HFFc6 (cell line): ENCODE data around the gene ATP13A3. TPM values are rescaled to one million over a fixed set of nuclear protein-coding genes. Genes with fewer than 3 reads are reported as not detected.

Source experiments
- DNase-seq: peaks from one replicate; pipeline ENCODE4 v3.0.0-alpha.2; 2018
- H3K27ac Mint-ChIP-seq: 2 replicates; pipeline ENCODE4 v1.8.0; 2020; ENCODE audit warnings: mild to moderate bottlenecking, mixed read lengths
- H3K27me3 Mint-ChIP-seq: 2 replicates; pipeline ENCODE4 v1.8.0; 2021; ENCODE audit warnings: mild to moderate bottlenecking, moderate library complexity, mixed read lengths; ENCODE audit not compliant: insufficient read depth
- H3K36me3 Mint-ChIP-seq: 2 replicates; pipeline ENCODE4 v1.8.0; 2021; ENCODE audit warnings: low read depth, mixed read lengths
- H3K4me1 Mint-ChIP-seq: 2 replicates; pipeline ENCODE4 v1.8.0; 2020; ENCODE audit warnings: low read depth, mixed read lengths
- H3K4me3 Mint-ChIP-seq: 2 replicates; pipeline ENCODE4 v1.8.0; 2020; ENCODE audit warnings: mild to moderate bottlenecking, moderate library complexity, mixed read lengths
- H3K9me3 Mint-ChIP-seq: 2 replicates; pipeline ENCODE4 v1.8.0; 2020; ENCODE audit warnings: mild to moderate bottlenecking, mixed read lengths
- total RNA-seq, 6 experiments: library from RNA; stranded (reverse); fragmentation: NEBNext Ultra II Directional; extraction: Animal tissue kit (Norgen Biotek cat#: 25700); gene quantifications; 2 replicates in 1 of 6; 3 replicates in 5 of 6; pipeline ENCODE4 v1.2.3, GENCODE V29; 2021
- TF ChIP-seq, protein P1 (sequence below): fragments of 200-600 bp; sonication (generic); IDR thresholded peaks from 2 replicates; pipeline ENCODE4 v1.5.0; 2021; ENCODE audit warnings: antibody characterized with exemption, mild to moderate bottlenecking

Gene ATP13A3
- total RNA-seq, 6 experiments from 2014 or later = 114 to 123 (median 117) TPM

DNA sequence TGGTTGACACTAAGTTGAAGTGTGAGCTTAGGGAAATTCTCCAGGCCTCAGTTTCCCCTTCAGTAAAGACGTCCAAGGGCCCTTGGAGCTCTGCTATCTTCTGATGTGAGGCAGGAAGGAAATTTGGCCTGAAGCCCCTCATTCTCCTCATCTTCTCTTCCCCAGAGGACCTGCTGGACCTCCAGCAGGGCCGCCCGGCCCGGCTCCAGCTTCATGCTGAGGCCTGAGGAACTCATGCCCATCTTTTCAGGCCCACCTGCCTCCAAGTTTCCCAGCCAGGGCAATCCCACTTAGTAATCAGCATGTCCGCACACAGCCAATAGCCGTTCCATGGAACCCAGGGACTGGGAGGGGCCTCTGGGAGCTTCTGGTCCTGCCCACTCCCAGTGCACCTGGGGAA lies 121.3 kb downstream of the ATP13A3 start:
- Mint-ChIP-seq H3K9me3 (no peaks in the 10 kb centered on the region), H3K4me3 (peak overlapping the region; percentile 74), H3K27me3 (no peaks in the 10 kb centered on the region; the same call in 1 of the 2 replicates), H3K27ac (peak overlapping the region; percentile 94), H3K36me3 (peaks cover 20% of the 10 kb centered on the region; the same call in 1 of the 2 replicates), H3K4me1 (peaks cover 82% of the 10 kb centered on the region)
- TF ChIP-seq, protein P1, sequence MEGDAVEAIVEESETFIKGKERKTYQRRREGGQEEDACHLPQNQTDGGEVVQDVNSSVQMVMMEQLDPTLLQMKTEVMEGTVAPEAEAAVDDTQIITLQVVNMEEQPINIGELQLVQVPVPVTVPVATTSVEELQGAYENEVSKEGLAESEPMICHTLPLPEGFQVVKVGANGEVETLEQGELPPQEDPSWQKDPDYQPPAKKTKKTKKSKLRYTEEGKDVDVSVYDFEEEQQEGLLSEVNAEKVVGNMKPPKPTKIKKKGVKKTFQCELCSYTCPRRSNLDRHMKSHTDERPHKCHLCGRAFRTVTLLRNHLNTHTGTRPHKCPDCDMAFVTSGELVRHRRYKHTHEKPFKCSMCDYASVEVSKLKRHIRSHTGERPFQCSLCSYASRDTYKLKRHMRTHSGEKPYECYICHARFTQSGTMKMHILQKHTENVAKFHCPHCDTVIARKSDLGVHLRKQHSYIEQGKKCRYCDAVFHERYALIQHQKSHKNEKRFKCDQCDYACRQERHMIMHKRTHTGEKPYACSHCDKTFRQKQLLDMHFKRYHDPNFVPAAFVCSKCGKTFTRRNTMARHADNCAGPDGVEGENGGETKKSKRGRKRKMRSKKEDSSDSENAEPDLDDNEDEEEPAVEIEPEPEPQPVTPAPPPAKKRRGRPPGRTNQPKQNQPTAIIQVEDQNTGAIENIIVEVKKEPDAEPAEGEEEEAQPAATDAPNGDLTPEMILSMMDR = no peak
- no peak for DNase-seq

DNA sequence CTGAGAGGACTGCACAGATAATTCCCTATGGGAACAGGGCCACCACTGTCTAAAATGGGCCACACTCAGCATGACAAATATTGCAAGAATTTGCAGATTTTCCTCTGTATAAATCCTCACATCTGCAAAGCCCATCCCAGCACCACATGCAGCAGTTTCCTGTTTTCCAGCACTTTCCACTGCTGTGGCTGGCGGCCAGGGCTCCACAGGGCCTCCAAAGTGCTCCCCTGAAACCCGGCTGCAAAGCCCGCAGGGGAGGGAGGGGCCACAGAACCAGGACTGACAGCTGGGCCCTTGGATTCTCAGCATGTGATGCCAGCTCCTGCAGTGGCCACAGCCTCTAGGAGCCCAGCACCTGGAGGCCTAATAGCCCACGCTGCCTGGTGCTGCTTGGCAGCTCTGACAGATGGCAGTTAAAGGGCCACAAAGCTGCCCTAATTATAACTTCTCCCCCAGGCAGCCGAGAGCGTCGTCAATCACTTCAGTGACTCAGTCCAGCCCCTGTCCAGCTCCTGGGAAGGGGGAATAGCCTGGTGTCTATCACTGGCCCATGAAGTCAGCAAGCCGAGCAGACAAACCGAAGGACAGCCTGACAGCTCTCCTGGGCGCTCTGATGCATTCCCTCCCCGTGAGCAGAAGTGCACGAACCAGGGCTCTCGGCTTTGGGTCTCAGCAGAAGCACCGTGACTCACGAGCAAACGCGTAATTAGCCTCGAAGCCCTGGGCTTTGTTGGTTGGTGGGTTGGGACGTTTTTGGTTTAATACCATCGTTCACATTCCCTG lies 122.0 kb downstream of the ATP13A3 start:
- Mint-ChIP-seq H3K36me3 (peaks cover 24% of the 10 kb centered on the region), H3K27me3 (no peaks in the 10 kb centered on the region; the same call in 1 of the 2 replicates), H3K4me3 (peak overlapping the region; percentile 74), H3K9me3 (no peaks in the 10 kb centered on the region), H3K27ac (peak overlapping the region; percentile 94), H3K4me1 (peaks cover 75% of the 10 kb centered on the region)
- TF ChIP-seq, protein P1 = no peak
- peak; percentile 98 for DNase-seq

DNA sequence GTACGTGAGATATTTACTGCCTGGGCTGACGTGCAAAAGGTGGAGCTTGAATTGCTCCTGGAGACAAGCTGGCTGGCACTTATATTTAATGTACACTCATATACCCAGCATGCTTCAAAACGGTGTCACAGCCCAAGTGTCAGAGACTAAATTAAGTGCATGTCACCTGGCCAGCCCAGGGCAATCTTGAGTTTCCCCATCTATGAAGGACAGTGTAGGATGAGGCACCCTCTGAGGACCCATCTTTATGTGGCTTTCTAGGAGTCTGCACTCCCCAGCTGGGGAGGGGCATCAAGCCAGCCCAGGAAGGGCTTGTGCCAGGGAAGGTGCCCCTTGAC lies 122.5 kb downstream of the ATP13A3 start:
- Mint-ChIP-seq H3K27me3 (no peaks in the 10 kb centered on the region; the same call in 1 of the 2 replicates), H3K4me3 (peak overlapping the region; percentile 74), H3K9me3 (no peaks in the 10 kb centered on the region), H3K4me1 (peaks cover 70% of the 10 kb centered on the region), H3K36me3 (peaks cover 30% of the 10 kb centered on the region), H3K27ac (peak overlapping the region; percentile 94)
- TF ChIP-seq, protein P1 = no peak
- no peak for DNase-seq

DNA sequence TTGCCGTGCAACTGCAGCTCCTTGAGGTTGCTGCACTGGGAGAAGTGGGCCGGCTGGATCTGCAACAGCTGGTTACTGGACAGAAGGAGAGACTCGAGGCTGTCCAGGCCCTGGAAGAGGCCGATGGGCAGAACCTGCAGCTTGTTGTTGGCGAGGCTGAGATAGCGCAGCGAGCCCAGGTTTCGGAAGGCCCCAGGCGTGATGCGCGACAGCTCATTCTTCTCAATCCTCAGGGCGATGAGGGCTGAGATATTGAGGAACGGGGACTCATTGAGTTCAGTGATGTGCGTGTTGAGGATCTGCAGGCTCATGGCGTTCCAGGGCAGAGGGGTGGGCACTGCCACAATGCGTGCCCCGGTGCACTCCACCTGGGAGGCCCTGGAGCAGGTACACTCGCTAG lies 126.2 kb downstream of the ATP13A3 start:
- TF ChIP-seq, protein P1 = no peak
- H3K4me3 Mint-ChIP-seq = no peak overlapping the region
- H3K9me3 Mint-ChIP-seq = no peaks in the 10 kb centered on the region
- H3K27me3 Mint-ChIP-seq = no peaks in the 10 kb centered on the region; the same call in 1 of the 2 replicates
- H3K27ac Mint-ChIP-seq = no peak overlapping the region
- no peak for DNase-seq
- peaks cover 35% of the 10 kb centered on the region for H3K4me1 Mint-ChIP-seq
- H3K36me3 Mint-ChIP-seq = peaks cover 49% of the 10 kb centered on the region

- Mint-ChIP-seq H3K27ac (no peak overlapping the region), H3K4me1 (peaks cover 6% of the 10 kb centered on the region), H3K36me3 (peaks cover 49% of the 10 kb centered on the region), H3K9me3 (no peaks in the 10 kb centered on the region), H3K27me3 (no peaks in the 10 kb centered on the region; the same call in 1 of the 2 replicates), H3K4me3 (no peak overlapping the region)
- DNase-seq = no peak
- TF ChIP-seq, protein P1 = no peak
Measured at GRCh38 chr3:194357681-194358080, 129.1 kb downstream of the ATP13A3 start.
